DND-41 (cell line): ENCODE data around the gene GPC3.

Source experiments
- ATAC-seq: fragments of 200-7000 bp; cut with Tn5 transposase; 3 replicates; pipeline ENCODE4 v1.9.1; 2021; ENCODE audit warnings: low read depth; ENCODE audit not compliant: insufficient read depth
- DNase-seq: peaks from one replicate; pipeline ENCODE4 v3.0.0-alpha.2; 2020
- H2AFZ ChIP-seq: 2 replicates; pipeline ENCODE4 v1.6.0; 2012; ENCODE audit warnings: low read depth, low read length
- H3K27ac ChIP-seq: 2 replicates; pipeline ENCODE4 v1.5.1; 2012; ENCODE audit warnings: low read length, inconsistent platforms
- H3K27me3 ChIP-seq: fragments of 200-600 bp; sonication (generic); 2 replicates; pipeline ENCODE4 v1.6.0; 2012; ENCODE audit warnings: low read length, mild to moderate bottlenecking, inconsistent platforms; ENCODE audit not compliant: insufficient read depth, poor library complexity
- H3K36me3 ChIP-seq: 2 replicates; pipeline ENCODE4 v1.5.1; 2012; ENCODE audit warnings: low read length, inconsistent platforms; ENCODE audit not compliant: insufficient read depth
- H3K4me1 ChIP-seq: 2 replicates; pipeline ENCODE4 v1.5.1; 2012; ENCODE audit warnings: mild to moderate bottlenecking, low read length; ENCODE audit not compliant: insufficient read depth
- H3K4me2 ChIP-seq: 2 replicates; pipeline ENCODE4 v1.6.0; 2012; ENCODE audit warnings: mild to moderate bottlenecking, moderate library complexity, low read length, inconsistent platforms; ENCODE audit not compliant: insufficient read depth
- H3K4me3 ChIP-seq, 2 experiments: fragments of 200-600 bp in 1 of 2; shearing (Covaris generic) in 1 of 2; 2 replicates each; pipeline ENCODE4 v1.5.1; 2012 to 2016; ENCODE audit warnings: inconsistent platforms in 2 of 2, low read length in 2 of 2, mild to moderate bottlenecking in 2 of 2, low read depth in 1 of 2, moderate library complexity in 1 of 2
- H3K79me2 ChIP-seq: 2 replicates; pipeline ENCODE4 v1.6.0; 2012; ENCODE audit warnings: low read length, inconsistent platforms; ENCODE audit not compliant: insufficient read depth
- H3K9ac ChIP-seq: 2 replicates; pipeline ENCODE4 v1.6.0; 2012; ENCODE audit warnings: low read depth, mild to moderate bottlenecking, inconsistent platforms, low read length, moderate library complexity
- H3K9me3 ChIP-seq: 2 replicates; pipeline ENCODE4 v1.5.1; 2012; ENCODE audit warnings: low read length, moderate library complexity, mild to moderate bottlenecking, inconsistent platforms; ENCODE audit not compliant: insufficient read depth, severe bottlenecking
- H4K20me1 ChIP-seq: 2 replicates; pipeline ENCODE4 v1.6.0; 2012; ENCODE audit warnings: low read length; ENCODE audit not compliant: insufficient read depth
- EZH2 ChIP-seq: IDR thresholded peaks from 3 replicates; pipeline ENCODE4 v1.6.1; 2012; ENCODE audit warnings: borderline replicate concordance, low read depth, mild to moderate bottlenecking, moderate library complexity, low read length, inconsistent platforms; ENCODE audit not compliant: severe bottlenecking
- TF ChIP-seq, protein P1 (sequence below): IDR thresholded peaks from 2 replicates; pipeline ENCODE4 v1.5.1; 2012; ENCODE audit warnings: borderline replicate concordance, low read length, moderate library complexity, mild to moderate bottlenecking; ENCODE audit not compliant: poor library complexity, severe bottlenecking; ENCODE audit errors: extremely low read depth

The GPC3 gene

DNA sequence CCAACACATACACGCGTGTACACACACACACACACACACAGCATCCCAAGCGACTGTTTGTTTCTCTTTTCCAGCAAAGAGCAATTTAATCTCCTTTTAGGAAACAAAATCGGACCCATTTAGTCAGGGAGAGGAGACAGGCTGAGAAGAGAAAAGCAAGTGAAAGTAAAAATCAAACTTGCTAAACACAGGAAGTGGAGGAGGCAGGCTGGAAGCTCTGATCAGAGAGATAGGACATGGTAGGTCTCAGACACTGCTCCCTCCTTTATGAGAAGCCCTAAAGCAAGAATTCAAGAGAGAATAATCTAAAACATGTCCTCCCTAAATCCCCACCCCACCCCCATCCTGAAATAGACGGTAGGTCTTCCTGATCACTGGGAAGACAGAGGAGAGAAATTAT, 62.3 kb downstream of the GPC3 start:
- no peaks in the 10 kb centered on the region for H3K79me2 ChIP-seq
- peak overlapping the region; percentile 98 for H3K27ac ChIP-seq
- H4K20me1 ChIP-seq, result no peaks in the 10 kb centered on the region
- DNase-seq (peak; percentile 65), ATAC-seq (peak; percentile 84)
- peak overlapping the region; percentile 69 for H3K9ac ChIP-seq
- peak overlapping the region; percentile 68 for H3K4me2 ChIP-seq
- TF ChIP-seq EZH2, result no peak
- TF ChIP-seq, protein P1, sequence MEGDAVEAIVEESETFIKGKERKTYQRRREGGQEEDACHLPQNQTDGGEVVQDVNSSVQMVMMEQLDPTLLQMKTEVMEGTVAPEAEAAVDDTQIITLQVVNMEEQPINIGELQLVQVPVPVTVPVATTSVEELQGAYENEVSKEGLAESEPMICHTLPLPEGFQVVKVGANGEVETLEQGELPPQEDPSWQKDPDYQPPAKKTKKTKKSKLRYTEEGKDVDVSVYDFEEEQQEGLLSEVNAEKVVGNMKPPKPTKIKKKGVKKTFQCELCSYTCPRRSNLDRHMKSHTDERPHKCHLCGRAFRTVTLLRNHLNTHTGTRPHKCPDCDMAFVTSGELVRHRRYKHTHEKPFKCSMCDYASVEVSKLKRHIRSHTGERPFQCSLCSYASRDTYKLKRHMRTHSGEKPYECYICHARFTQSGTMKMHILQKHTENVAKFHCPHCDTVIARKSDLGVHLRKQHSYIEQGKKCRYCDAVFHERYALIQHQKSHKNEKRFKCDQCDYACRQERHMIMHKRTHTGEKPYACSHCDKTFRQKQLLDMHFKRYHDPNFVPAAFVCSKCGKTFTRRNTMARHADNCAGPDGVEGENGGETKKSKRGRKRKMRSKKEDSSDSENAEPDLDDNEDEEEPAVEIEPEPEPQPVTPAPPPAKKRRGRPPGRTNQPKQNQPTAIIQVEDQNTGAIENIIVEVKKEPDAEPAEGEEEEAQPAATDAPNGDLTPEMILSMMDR, result no peak
- no peaks in the 10 kb centered on the region for H3K36me3 ChIP-seq
- peaks cover 32% of the 10 kb centered on the region for H3K4me1 ChIP-seq
- peak overlapping the region; percentile 16 to 56; a peak in 3 of 4 replicates for H3K4me3 ChIP-seq
- H3K9me3 ChIP-seq, result no peaks in the 10 kb centered on the region
- H3K27me3 ChIP-seq, result no peaks in the 10 kb centered on the region
- H2AFZ ChIP-seq, result peak overlapping the region; percentile 63

DNA sequence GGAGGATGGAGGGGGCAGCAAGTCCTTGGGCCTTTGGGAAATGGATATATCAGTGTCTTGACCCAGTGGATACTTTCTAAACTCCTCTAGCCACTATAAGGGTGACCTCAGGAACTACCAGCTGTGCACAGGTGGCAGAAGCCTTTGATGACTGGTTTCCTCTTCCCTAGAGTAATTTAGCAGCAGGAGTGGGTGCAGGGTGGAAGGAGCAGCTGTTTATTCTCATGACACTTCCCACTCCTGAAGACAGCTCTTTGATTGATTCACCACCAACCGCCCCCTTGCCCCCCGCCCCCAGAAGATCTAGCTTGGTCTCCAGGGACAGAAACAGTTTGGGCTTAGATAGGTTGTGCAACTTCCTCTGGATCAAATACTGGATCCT, 63.0 kb downstream of the GPC3 start:
- Histone ChIP-seq H3K9ac (peak overlapping the region; percentile 69), H4K20me1 (no peaks in the 10 kb centered on the region), H3K27ac (peak overlapping the region; percentile 98), H3K4me3 (peak overlapping the region in 1 of 2 experiments; percentile 56; a peak in 2 of 4 replicates), H3K79me2 (no peaks in the 10 kb centered on the region), H3K9me3 (no peaks in the 10 kb centered on the region), H2AFZ (no peak overlapping the region), H3K4me1 (peaks cover 32% of the 10 kb centered on the region), H3K36me3 (no peaks in the 10 kb centered on the region), H3K27me3 (no peaks in the 10 kb centered on the region), H3K4me2 (peak overlapping the region; percentile 68)
- ATAC-seq (peak; percentile 80), DNase-seq (peak; percentile 83)
- TF ChIP-seq, protein P1, result no peak
- no peak for TF ChIP-seq EZH2

DNA sequence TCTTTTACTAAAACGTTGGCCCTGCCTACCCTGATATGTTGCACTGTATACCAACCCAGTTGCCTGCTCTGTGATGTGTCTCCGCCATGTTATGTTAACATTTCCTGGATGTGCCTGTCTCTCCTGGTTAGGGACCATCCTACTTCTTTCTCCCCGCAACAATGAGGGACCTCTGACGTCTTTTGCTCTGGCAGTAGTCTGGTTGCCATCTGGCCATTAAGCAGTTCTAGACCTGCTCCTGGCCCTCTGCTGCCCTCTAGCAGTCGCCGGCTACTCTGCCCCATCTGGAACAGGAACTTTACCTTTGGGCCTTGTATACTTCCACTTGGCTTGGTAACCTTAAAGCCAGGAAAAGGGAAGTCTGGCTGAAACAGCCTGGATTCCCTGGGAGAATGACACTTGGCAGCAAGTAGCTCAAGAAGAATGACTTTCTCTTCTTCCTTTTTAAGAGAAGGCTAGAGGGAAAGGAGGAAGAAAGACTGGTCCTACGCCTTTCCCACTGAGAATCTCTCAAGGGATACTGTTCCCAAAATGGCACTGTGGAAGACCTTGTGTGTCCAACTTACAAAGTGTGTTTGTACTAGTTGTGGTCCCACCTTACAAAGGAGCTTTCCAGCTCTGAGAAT, 63.5 kb downstream of the GPC3 start:
- Histone ChIP-seq H3K27ac (peak overlapping the region; percentile 83), H3K9me3 (no peaks in the 10 kb centered on the region), H3K79me2 (no peaks in the 10 kb centered on the region), H3K36me3 (no peaks in the 10 kb centered on the region), H4K20me1 (no peaks in the 10 kb centered on the region), H3K4me2 (peak overlapping the region; percentile 19; the same call in 1 of the 2 replicates), H3K4me3 (no peak overlapping the region), H3K4me1 (peaks cover 32% of the 10 kb centered on the region), H2AFZ (no peak overlapping the region), H3K9ac (peak overlapping the region; percentile 21), H3K27me3 (no peaks in the 10 kb centered on the region)
- DNase-seq (peak; percentile 59), ATAC-seq (peak; percentile 37; the same call in 2 of the 3 replicates)
- TF ChIP-seq, protein P1, result peak; percentile 74
- no peak for TF ChIP-seq EZH2

DNA sequence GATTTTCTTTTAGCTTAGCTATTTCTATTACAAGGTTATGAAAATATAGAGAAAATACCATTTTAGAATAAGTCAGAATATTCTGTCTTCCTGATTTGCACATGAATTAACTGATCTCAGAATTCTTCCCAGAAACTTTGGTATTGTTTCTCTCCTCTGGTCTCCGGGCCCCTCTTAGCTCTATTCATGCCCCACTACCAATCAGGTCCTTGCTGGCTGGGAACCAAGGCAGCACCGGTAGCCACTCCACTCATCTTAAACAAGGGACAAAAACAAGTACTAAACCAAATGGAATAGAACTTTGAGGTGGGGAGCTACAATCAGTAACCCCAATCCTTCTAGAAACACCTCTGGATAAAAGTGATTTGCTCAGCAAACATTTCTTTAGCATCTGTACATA, 64.3 kb downstream of the GPC3 start:
- H2AFZ ChIP-seq, result no peak overlapping the region

More for the DNA sequence above, 64.3 kb downstream of the GPC3 start:
- Histone ChIP-seq H3K27me3 (no peaks in the 10 kb centered on the region), H3K9me3 (no peaks in the 10 kb centered on the region), H3K9ac (no peak overlapping the region), H4K20me1 (no peaks in the 10 kb centered on the region), H3K79me2 (no peaks in the 10 kb centered on the region), H3K4me1 (peaks cover 32% of the 10 kb centered on the region), H3K27ac (peak overlapping the region; percentile 83), H3K36me3 (no peaks in the 10 kb centered on the region), H3K4me3 (no peak overlapping the region), H3K4me2 (no peak overlapping the region)
- ATAC-seq, result no peak
- no peak for DNase-seq
- TF ChIP-seq, protein P1, result no peak
- no peak for TF ChIP-seq EZH2
